Middle frontal gyrus (tissue), 1 donor: ENCODE data around the gene ZMYM3.
"Not testable (repeated sequence)": the region's sequence is repeated elsewhere in the genome, so short reads cannot be mapped to it uniquely, and the experiment has no call there.

Source experiments
- DNase-seq: peaks from one replicate; pipeline ENCODE4 v3.0.0-alpha.2; 2015; ENCODE audit warnings: low spot score; ENCODE audit errors: extremely low spot score

Gene ZMYM3

DNA sequence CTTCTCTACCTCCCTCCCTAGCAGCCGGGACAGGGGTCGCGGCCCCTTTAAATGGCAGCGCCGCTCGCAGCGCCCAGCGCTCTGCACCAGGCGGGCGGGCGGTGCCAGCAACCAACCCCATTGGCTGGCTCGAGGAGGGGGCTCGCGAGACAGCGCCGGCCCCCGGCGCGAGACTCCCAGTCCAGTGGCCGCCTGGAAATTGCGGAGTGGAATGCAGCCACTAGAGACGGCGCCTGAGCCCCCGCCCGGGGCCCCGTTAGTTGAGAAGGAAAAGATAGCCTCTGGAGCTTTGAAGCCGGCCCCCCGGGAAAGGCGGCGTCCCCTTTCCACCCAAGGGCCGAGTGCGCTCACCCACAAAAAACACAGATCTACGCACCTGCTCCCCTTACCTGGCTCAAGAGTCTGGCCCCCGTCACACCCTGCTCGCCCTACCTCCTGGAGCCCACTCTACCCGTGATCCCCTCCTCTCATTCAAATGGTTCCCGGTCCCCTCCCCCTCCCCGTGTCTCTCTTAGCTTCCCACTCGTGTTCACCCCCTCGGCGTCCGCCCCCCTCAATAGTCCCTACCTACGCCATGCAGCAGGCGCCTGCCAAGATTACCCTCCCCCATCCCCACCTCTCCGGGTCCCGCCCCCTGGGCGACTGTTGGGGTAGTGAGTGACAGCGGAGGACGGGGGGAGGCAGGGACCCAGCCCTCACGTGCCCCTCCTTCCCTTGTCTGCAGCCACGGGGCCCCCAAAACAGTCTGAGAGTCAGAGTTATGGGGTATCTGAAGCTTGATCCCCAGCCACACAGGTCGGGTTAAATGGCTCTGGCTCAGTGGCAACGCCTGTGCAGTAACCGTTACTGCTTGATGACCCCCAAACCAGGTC lies at the start of gene ZMYM3:
Gene ZMYM3 (minus strand): TSS at position 49 of the 872 bp plus-strand sequence. CDS start 885 bp downstream, outside the sequence.
- peak; percentile 70 for DNase-seq

DNA sequence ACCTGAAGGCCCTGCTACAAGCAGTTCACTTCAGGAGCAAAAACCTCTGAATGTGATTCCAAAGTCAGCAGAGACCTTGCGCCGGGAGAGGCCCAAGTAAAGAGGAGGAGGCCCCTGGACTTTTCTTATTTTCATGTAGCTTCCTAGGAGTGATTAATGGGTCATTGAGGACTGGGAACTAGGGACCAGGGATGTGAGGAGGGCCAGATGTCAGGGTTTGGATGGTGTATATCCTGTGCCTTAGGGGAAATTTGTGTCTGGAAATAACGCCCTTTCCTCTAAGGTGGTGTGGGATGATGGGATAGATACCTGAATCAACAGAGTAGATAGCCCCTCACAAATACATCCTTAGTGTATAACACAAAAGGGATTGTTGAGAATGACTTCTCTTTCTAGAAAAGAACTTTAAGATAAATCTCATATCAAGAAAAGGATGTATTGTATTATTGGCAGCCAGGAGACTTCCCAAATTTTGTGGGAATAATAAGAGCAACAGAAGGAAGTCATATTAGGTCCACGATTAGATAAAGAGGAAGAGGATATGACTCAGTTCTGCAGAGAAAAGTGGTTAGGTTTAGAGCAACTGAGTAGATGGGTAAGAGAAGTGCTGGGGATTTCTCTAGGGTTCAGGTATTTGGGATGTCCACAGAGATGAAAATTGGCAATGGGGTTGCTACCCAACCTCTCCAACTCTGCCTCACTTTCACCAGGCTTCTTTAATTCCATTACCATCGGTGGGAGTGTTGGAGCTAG lies 48.7 kb upstream of the ZMYM3 start:
- no peak for DNase-seq

GRCh38 chrX:71301195-71301924 lies 47.4 kb upstream of the ZMYM3 start, which contains the start of gene ITGB1BP2:
ITGB1BP2 (plus strand) TSS chrX:71301750; CDS start chrX:71301807, 57 bp downstream.
- DNase-seq = no peak

GRCh38 chrX:71300495-71300894 lies 46.6 kb upstream of the ZMYM3 start:
- not testable (repeated sequence) for DNase-seq

GRCh38 chrX:71300064-71300463 lies 46.1 kb upstream of the ZMYM3 start:
- DNase-seq = not testable (repeated sequence)

DNA sequence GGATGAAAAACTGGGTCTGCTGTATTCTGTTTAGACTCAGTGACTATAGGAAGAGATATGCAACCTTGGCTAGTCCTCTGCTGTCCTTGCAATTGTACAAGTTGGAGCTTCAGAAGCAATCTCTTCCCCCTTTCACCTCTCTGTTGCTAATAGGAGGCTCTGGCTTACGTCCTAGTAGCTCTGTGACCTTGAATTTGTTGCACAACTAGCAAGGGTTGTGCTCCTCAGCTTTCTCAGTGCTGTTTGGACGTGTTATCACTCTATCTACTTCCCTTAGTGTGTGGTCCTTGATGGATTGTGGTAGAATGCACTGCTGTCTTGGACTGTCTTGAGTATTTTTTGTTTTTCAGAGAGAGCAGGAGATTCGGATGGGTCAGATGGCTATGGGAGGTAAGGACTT lies 44.2 kb upstream of the ZMYM3 start:
- no peak for DNase-seq

DNA sequence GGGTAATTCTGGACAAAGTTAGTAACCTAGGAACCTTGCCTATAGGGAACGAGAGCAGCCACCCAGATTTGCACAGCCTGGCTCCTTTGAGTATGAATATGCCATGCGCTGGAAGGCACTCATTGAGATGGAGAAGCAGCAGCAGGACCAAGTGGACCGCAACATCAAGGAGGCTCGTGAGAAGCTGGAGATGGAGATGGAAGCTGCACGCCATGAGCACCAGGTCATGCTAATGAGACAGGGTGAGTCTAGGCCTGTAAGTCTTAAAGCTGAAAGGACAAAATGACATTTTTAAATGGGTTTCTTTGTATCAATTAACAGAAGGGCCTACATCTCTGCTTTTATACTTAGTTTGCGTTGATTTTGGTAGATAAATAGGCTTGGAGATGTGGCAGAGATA lies 42.9 kb upstream of the ZMYM3 start:
- DNase-seq = no peak

DNA sequence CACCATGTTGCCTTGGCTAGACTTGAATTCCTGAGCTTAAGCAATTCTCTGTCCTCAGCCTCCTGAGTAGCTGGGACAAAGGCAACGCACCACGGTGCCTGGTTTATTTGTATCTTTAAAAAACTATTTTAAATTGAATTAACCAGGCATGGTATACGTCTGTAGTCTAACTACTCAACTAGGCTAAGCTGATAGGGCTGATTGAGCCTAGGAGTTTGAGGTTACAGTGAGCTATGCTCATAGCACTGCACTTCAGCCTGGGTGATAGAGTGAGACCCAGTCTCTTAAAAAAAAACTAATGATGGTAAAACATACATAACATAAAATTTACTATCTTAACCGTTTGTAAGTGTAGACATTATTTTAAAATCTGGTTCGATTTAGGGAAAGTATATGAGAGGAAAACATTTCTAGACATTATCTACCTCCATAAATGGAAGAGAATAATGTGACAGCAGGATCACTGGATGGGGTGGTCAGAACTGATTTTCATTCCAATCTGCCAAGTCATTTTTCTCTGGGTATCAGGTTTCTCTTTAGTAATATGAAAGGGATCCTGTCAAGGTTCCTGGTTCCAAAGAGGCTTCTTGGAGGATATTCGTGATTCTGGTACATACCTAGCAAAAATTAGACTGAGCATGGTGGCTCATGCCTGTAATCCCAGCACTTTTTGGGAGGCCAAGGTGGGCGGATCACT lies 38.9 kb upstream of the ZMYM3 start:
- no peak for DNase-seq

DNA sequence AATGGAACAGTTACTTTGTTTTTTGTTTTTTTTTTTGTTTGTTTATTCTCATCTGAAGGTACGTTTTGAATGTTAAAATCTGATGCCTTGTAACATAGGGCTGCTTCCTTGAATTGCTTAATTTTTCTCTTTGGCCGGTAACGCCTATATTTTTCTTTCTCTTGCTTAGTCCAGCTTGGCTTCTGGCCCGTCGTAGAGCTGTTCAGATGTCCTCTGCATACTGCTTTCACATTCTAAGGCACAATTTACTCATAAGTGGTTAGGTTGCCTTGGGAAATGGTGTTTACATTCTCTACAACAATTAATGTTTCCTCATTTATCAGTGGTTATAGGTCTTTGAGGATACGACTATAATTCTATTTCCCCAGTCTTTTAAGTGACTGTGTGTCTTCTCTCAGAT lies 37.4 kb upstream of the ZMYM3 start:
- DNase-seq = no peak

DNA sequence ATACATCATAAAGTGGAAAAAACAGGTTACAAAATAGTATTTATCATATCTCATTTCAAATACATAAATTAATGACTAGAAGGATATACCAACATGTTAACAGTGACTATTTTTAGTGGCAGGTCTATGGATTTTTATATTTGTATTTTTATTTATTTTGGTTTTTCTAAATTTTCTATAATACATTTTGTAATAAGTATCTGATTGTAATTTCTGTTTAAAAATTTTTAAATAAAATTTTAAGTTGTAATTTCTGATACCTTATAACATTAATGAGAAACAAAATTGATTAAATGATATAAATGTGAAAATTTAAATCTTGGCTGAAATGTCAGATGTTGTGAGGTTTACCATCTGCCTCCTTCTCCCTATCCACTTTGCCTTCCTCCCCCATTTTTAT lies 32.0 kb upstream of the ZMYM3 start:
- no peak for DNase-seq

- DNase-seq = peak; percentile 92
Observed at GRCh38 chrX:71283403-71284143, 29.6 kb upstream of the ZMYM3 start, which contains the start of gene NONO. NONO (plus strand) TSS chrX:71283635; CDS start chrX:71290638, 7,003 bp downstream.

DNA sequence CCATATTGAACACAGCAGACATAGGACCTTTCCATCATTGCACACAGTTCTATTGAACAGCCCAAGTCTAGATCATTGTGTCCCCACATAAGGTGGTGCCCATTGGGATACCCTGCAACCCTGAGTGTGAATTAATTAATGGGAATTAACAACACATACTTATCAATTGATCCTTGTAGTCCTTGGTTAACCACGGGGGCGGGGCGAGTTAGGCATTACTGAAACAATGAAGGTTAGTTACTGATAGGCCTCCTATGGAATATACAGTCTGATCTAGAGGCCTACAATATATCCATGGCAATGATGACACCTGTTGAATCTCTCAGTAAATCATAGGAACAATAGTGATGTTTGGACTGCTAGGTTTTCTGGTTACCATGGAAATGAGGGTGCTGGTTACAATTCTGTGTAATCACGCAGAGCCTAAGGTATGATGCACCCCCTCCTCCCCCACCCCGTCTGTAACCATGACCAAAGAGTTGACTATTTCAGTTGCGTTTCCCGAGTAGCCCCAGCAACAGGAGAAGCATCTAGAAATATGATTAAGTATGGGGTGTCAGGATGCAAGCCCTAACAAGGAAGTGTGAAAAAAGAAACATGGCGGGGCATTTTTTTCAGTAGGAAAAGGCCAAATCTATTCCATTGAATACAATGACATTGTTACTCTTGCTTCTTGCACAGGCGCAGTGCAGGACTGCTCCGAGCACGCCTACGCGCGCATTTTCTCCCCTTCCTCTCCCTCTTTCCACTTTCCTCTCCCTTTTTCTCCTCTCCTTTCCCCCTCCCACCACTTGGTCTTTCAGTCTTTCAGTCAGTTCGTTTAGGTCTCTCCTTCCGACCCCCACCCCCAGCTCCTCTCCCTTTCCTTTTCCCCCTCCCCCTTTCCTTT lies 28.8 kb upstream of the ZMYM3 start:
- DNase-seq = no peak

DNA sequence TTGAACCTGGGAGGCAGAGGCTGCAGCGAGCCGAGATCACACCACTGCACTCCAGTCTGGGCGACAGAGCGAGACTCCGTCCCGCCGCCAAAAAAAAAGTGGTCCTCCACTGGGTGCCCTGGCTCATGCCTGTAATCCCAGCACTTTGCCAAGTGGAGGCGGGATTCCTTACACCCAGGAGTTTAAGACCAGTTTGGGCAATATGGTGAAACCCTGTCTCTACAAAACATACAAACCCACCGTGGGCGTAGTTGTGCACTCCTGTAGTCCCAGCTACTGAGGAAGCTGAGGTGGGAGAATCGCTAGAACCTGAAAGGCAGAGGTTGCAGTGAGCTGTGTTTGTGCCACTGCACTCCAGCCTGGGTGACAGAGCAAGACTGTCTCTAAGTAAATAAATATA lies 27.4 kb upstream of the ZMYM3 start:
- not testable (repeated sequence) for DNase-seq

DNA sequence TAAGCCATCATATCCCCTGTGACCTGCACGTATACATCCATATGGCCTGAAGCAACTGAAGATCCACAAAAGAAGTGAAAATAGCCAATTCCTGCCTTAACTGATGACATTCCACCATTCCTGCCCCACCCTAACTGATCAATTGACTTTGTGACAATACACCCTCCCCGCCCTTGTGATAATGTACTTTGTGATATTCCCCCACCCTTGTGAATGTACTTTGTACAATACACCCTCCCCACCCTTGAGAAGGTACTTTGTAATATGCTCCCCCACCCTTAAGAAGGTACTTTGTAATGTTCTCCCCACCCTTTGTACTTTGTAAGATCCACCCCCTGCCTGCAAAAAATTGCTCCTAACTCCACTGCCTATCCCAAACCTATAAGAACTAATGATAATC lies 18.4 kb upstream of the ZMYM3 start:
- DNase-seq = not testable (repeated sequence)

GRCh38 chrX:71269801-71270395 lies 16.0 kb upstream of the ZMYM3 start:
- no peak for DNase-seq

DNA sequence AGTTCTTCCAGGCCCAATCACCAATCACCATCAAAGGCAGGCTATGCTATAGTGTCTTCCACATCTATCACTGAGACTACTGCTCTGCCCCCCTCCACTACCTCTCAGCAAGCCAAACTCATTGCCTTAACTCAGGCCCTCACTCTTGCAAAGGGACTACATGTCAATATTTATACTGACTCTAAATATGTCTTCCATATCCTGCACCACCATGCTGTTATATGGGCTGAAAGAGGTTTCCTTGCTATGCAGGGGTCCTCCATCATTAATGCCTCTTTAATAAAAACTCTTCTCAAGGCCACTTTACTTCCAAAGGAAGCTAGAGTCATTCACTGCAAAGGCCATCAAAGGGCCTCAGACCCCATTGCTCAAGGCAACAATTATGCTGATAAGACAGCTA lies 14.7 kb upstream of the ZMYM3 start:
- not testable (repeated sequence) for DNase-seq

- no peak for DNase-seq
Observed at GRCh38 chrX:71256856-71257255, 2.9 kb upstream of the ZMYM3 start.

- no peak for DNase-seq
Observed at GRCh38 chrX:71256051-71256450, 2.1 kb upstream of the ZMYM3 start.
